Measurements from ENCODE around the gene SULF2. TPM values are rescaled to one million over a fixed set of nuclear protein-coding genes. Genes with fewer than 3 reads are reported as not detected.

SULF2 gene
- total and polyA plus RNA-seq, 2 of the 4 experiments (the other 2 are of a cell fraction): 0.54 to 0.77 TPM

GRCh38 chr20:47743671-47744070 lies 41.6 kb downstream of the SULF2 start:
- no peak overlapping the region for H3K14ac ChIP-seq (replicated peaks; ENCODE audit: low read depth, low read length)
- ATAC-seq (ENCODE audit: low read depth) (no peak), DNase-seq (no peak)
- H3K23ac ChIP-seq (ENCODE audit: low read depth, low read length): no peak overlapping the region
- no peak overlapping the region for H4K5ac ChIP-seq (ENCODE audit: low read depth, low read length)
- no peak overlapping the region for H3K56ac ChIP-seq (ENCODE audit: extremely low read depth, insufficient read depth, low read length)
- no peak overlapping the region for H4K91ac ChIP-seq (ENCODE audit: insufficient read depth, low read depth, low read length)
- ChIA-PET CTCF (no interaction called here), POLR2A (ENCODE audit: unreplicated experiment) (no interaction called here)
- H2BK15ac ChIP-seq (ENCODE audit: low read depth, low read length): no peak overlapping the region
- H3K36me3 ChIP-seq (ENCODE audit: control insufficient read depth, insufficient read depth, low read length): no peaks in the 10 kb centered on the region
- in situ Hi-C loops (cut with MboI; ENCODE audit: low sequenced_read_pairs): no loop called here
- TF ChIP-seq SMC3 (IDR thresholded peaks at IDR 0.05; ENCODE audit: low read depth, low read length) (no peak), ELK1 (IDR thresholded peaks at IDR 0.05; ENCODE audit: borderline replicate concordance, low read depth, low read length) (no peak), MAFK (IDR thresholded peaks at IDR 0.05; ENCODE audit: low read depth, low read length) (no peak), CTCF (conservative IDR thresholded peaks at IDR 0.05; ENCODE audit: low read depth, low read length) (no peak), MXI1 (IDR thresholded peaks at IDR 0.05; ENCODE audit: borderline replicate concordance, low read depth, low read length) (no peak), BHLHE40 (IDR thresholded peaks at IDR 0.05; ENCODE audit: low read depth, low read length) (no peak), RAD21 (IDR thresholded peaks at IDR 0.05; ENCODE audit: low read length) (no peak), CEBPB (IDR thresholded peaks at IDR 0.05; ENCODE audit: low read depth, low read length) (no peak), RCOR1 (IDR thresholded peaks at IDR 0.05; ENCODE audit: insufficient replicate concordance, low read length) (no peak), RFX5 (IDR thresholded peaks at IDR 0.05; ENCODE audit: low read depth, low read length) (no peak), FOS (IDR thresholded peaks at IDR 0.05; ENCODE audit: low read depth, low read length) (no peak), CHD1 (IDR thresholded peaks at IDR 0.05; ENCODE audit: low read depth, low read length) (no peak)
- no peak overlapping the region for H3K9ac ChIP-seq (ENCODE audit: low read depth, low read length)
- no peak overlapping the region for H3K27ac ChIP-seq (ENCODE audit: insufficient read depth, low read length)
- H3K27me3 ChIP-seq (ENCODE audit: control insufficient read depth, insufficient read depth, low read length): peaks cover 4% of the 10 kb centered on the region; the same call in 1 of the 2 replicates
- intact Hi-C loops (cut with micrococcal nuclease): no loop called here
- H3K4ac ChIP-seq (ENCODE audit: low read depth, low read length): no peak overlapping the region
- 65% methylated on average over 5 of the region's 7 CpGs; no CpG with 5 or more reads in 1 of the 2 experiments for WGBS, 2 experiments (ENCODE audit: extremely low coverage in 2 of 2, insufficient read length in 1 of 2)
- no peaks in the 10 kb centered on the region for H3K79me1 ChIP-seq (ENCODE audit: low read depth in 1 of 2, low read length in 2 of 2)
- H2AFZ ChIP-seq (replicated peaks; ENCODE audit: low read length, poor library complexity): no peak overlapping the region
- no peak overlapping the region for H4K8ac ChIP-seq (ENCODE audit: low read depth in 2 of 2, low read length in 2 of 2)
- H4K20me1 ChIP-seq (ENCODE audit: insufficient read depth, low read length): no peaks in the 10 kb centered on the region
- no peaks in the 10 kb centered on the region for H3K4me1 ChIP-seq (ENCODE audit: control insufficient read depth, insufficient read depth, low read length)
- H2BK120ac ChIP-seq (ENCODE audit: low read depth, low read length): no peak overlapping the region
- H2BK20ac ChIP-seq (ENCODE audit: low read depth, low read length): no peak overlapping the region
- no peak overlapping the region for H3K18ac ChIP-seq (ENCODE audit: low read depth, low read length)
- dilution Hi-C loops (cut with HindIII; ENCODE audit: low sequenced_read_pairs, unreplicated experiment): no loop called here
- no peaks in the 10 kb centered on the region for H3K9me1 ChIP-seq (ENCODE audit: insufficient read depth, low read length)
- H3K9me3 ChIP-seq (ENCODE audit: control insufficient read depth, insufficient read depth, low read length): no peaks in the 10 kb centered on the region
- H2BK5ac ChIP-seq (ENCODE audit: low read depth, low read length, poor library complexity, severe bottlenecking): no peak overlapping the region
- BruUV-seq (replicated peaks): no TSS peak
- no peak overlapping the region for H2AK5ac ChIP-seq (ENCODE audit: low read depth, low read length)
- no peak overlapping the region for H2AK9ac ChIP-seq (replicated peaks; ENCODE audit: low read depth, low read length, poor library complexity)
- no peak overlapping the region for H3K4me3 ChIP-seq (ENCODE audit: insufficient read depth, low read depth, low read length)
- no peak overlapping the region for H3K4me2 ChIP-seq (ENCODE audit: low read depth, low read length)

Data from IMR-90 (cell line).